Activated B cell treated with CpG ODN at 0.5 μM for 24 hours (primary cell): ENCODE results near the gene DYNLT2. TPM values are rescaled to one million over a fixed set of nuclear protein-coding genes. Genes with fewer than 3 reads are reported as not detected.

ENCODE experiments used
- ATAC-seq: fragments of 200-7000 bp; cut with Tn5 transposase; one replicate; pipeline ENCODE4 v1.10.0; 2021; ENCODE audit warnings: low read depth, mild to moderate bottlenecking, moderate library complexity
- CTCF ChIA-PET: fragments of 350-600 bp; sonication (Branson Sonifier 250); formaldehyde crosslinking; loops from one replicate; lab custom pipeline; 2021; ENCODE audit warnings: antibody characterized with exemption; lab: Charles Lee
- POLR2A ChIA-PET: fragments of 350-600 bp; sonication (Branson Sonifier 250); formaldehyde crosslinking; loops from one replicate; lab custom pipeline; 2021; ENCODE audit warnings: antibody characterized with exemption; lab: Charles Lee
- DNase-seq: peaks from one replicate; pipeline ENCODE4 v3.0.0; 2022
- H3K27ac Mint-ChIP-seq: one replicate; pipeline ENCODE4 v1.8.0; 2020; ENCODE audit warnings: mixed read lengths
- H3K27me3 Mint-ChIP-seq: one replicate; pipeline ENCODE4 v1.8.0; 2021; ENCODE audit warnings: mixed read lengths
- H3K36me3 Mint-ChIP-seq: one replicate; pipeline ENCODE4 v1.8.0; 2021; ENCODE audit warnings: low read depth, mixed read lengths
- H3K4me1 Mint-ChIP-seq: one replicate; pipeline ENCODE4 v1.8.0; 2021; ENCODE audit warnings: mixed read lengths
- H3K4me3 Mint-ChIP-seq: one replicate; pipeline ENCODE4 v1.8.0; 2020; ENCODE audit warnings: mild to moderate bottlenecking, mixed read lengths
- H3K9me3 Mint-ChIP-seq: one replicate; pipeline ENCODE4 v1.8.0; 2020; ENCODE audit warnings: mixed read lengths
- CTCF ChIP-seq: fragments of 200-600 bp; IDR thresholded peaks from one replicate; pipeline ENCODE4 v1.8.0; 2022; ENCODE audit warnings: antibody characterized with exemption, mild to moderate bottlenecking
- intact Hi-C: fragments of 100-400 bp; cut with micrococcal nuclease; formaldehyde crosslinking; loops from one replicate; pipeline ENCODE4 v1.15.1; 2024
- total RNA-seq: library from RNA; stranded (reverse); gene quantifications from 2 replicates; pipeline ENCODE4 v1.2.3, GENCODE V29; 2022

Gene DYNLT2
- 3.7 and 4.4 TPM in 2 replicates for total RNA-seq

GRCh38 chr6:169751242-169752073, at the start of gene DYNLT2, which contains the start of gene ERMARD:
DYNLT2 (minus strand) TSS chr6:169751572; CDS start chr6:169751458, 114 bp downstream.
ERMARD (plus strand) TSS chr6:169751622; CDS start chr6:169751658, 36 bp downstream.
- Mint-ChIP-seq H3K4me3 (peak within 1 kb of the TSS; percentile 95), H3K4me1 (peaks cover 30% of the 10 kb centered on the region), H3K9me3 (peaks cover 5% of the 10 kb centered on the region), H3K36me3 (peaks cover 14% of the 10 kb centered on the region), H3K27ac (peak within 1 kb of the TSS; percentile 97), H3K27me3 (no peaks in the 10 kb centered on the region)
- DNase-seq (peak; percentile 98), ATAC-seq (peak; percentile 93)
- TF ChIP-seq CTCF = no peak
- intact Hi-C loops = loop anchor here (1.0 to 5.0 kb wide), 6 partner anchors 27 to 833 kb away; partner anchors contain the start of genes C6orf120, FAM120B, PDCD2 and PHF10
- ChIA-PET POLR2A (interaction anchor here (0.6 to 3.9 kb wide), 10 partner anchors 10 to 832 kb away, joined by 3 to 55 read pairs (median 8); partner anchors contain the start of genes C6orf120, PDCD2, PHF10 and PSMB1), CTCF (interaction anchor here (1.7 kb wide), 1 partner anchor 50 kb away, joined by 3 read pairs; no protein-coding TSS in a partner anchor)

GRCh38 chr6:169800668-169801395, 49.5 kb upstream of the DYNLT2 start:
- TF ChIP-seq CTCF = no peak
- intact Hi-C loops = no loop called here
- no peak overlapping the region for H3K4me3 Mint-ChIP-seq
- POLR2A ChIA-PET = no interaction called here
- peaks cover 23% of the 10 kb centered on the region for H3K27me3 Mint-ChIP-seq
- DNase-seq = no peak
- ATAC-seq = no peak
- H3K4me1 Mint-ChIP-seq = peaks cover 9% of the 10 kb centered on the region
- no peaks in the 10 kb centered on the region for H3K9me3 Mint-ChIP-seq
- H3K27ac Mint-ChIP-seq = no peak overlapping the region
- CTCF ChIA-PET = no interaction called here
- no peaks in the 10 kb centered on the region for H3K36me3 Mint-ChIP-seq

DNA sequence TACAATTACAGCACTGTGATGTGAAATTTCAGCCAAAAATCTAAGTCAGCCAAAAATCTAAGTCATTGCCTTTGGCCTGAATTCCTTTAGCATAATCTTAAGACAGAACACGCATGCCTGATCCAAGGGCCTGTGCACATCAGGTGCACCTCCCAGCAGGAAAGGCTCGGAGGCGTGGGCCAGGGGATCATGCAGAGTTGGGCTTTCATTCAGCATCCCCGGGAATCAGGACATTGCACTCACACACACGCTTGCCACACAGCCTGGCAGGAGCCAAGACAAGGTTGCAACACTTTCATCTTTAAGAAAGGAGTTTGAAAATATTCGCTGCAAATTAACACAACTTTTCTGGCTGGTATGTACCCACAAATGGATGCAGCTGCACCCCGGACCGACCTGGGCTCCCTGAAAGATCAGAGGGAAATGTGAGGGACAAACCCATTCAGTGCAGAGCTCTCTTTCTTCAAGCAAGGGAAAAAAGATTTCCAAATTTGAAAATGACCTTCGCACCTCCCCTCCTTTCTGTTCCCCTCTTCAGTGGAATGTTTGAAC, 48.8 kb upstream of the DYNLT2 start:
- ChIA-PET POLR2A (no interaction called here), CTCF (no interaction called here)
- Mint-ChIP-seq H3K27me3 (peaks cover 28% of the 10 kb centered on the region), H3K4me3 (no peak overlapping the region), H3K36me3 (no peaks in the 10 kb centered on the region), H3K4me1 (peaks cover 7% of the 10 kb centered on the region), H3K27ac (no peak overlapping the region), H3K9me3 (no peaks in the 10 kb centered on the region)
- no peak for DNase-seq
- no peak for ATAC-seq
- intact Hi-C loops = no loop called here
- TF ChIP-seq CTCF = no peak

DNA sequence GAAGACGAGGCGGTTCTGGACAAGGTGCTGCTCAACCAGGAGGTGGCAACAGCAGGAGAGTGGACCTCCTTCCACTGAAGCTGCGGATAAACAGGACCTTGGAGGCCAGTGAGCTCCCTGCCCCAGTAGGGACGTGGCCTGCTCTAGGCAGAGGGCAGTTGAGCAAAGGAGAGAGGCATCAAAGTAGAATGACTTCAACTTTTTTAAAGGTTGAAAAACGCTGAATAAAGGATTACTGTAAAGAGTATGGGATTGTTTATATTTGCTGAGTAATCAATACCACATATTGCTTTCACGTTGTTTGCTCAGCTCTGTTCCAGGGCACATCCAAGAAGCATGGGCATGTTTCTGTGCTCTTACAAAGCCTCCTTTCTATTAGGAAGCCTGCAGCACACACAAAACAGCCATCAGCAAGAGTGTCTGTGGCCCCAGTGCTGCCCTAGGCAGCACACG, 48.1 kb upstream of the DYNLT2 start:
- TF ChIP-seq CTCF = no peak
- ATAC-seq = no peak
- Mint-ChIP-seq H3K9me3 (no peaks in the 10 kb centered on the region), H3K27me3 (peaks cover 28% of the 10 kb centered on the region), H3K27ac (no peak overlapping the region), H3K36me3 (no peaks in the 10 kb centered on the region), H3K4me3 (no peak overlapping the region), H3K4me1 (peaks cover 7% of the 10 kb centered on the region)
- ChIA-PET CTCF (interaction anchor here (1.0 kb wide), 1 partner anchor 10 kb away, joined by 3 read pairs; no protein-coding TSS in a partner anchor), POLR2A (no interaction called here)
- intact Hi-C loops = no loop called here
- no peak for DNase-seq
